Liver (tissue), 9 donors: ENCODE measurements around the gene ASZ1. TPM values are rescaled to one million over a fixed set of nuclear protein-coding genes. Genes with fewer than 3 reads are reported as not detected.

Source experiments
- DNase-seq: peaks from one replicate; pipeline ENCODE4 v3.0.0-alpha.2; 2017; ENCODE audit warnings: low spot score
- H3K27ac ChIP-seq, 2 donors: one replicate each; pipeline ENCODE4 v1.7.0; 2013; ENCODE audit warnings: inconsistent platforms in 2 of 2, low read length in 2 of 2, control low read depth in 1 of 2, low read depth in 1 of 2, mild to moderate bottlenecking in 1 of 2
- H3K27me3 ChIP-seq, 4 donors: one replicate each; pipeline versions ENCODE4 v1.6.1 to v1.7.0; 2013; ENCODE audit warnings: low read length in 3 of 4, inconsistent platforms in 1 of 4, mild to moderate bottlenecking in 1 of 4, moderate library complexity in 1 of 4; ENCODE audit not compliant: control insufficient read depth in 4 of 4, insufficient read depth in 4 of 4
- H3K36me3 ChIP-seq, 4 donors: one replicate each; pipeline versions ENCODE4 v1.6.1 to v1.7.0; 2013; ENCODE audit warnings: low read length in 3 of 4, mild to moderate bottlenecking in 3 of 4, low read depth in 1 of 4, moderate library complexity in 1 of 4; ENCODE audit not compliant: control insufficient read depth in 4 of 4, insufficient read depth in 3 of 4
- H3K4me1 ChIP-seq, 4 donors: one replicate each; pipeline versions ENCODE4 v1.6.1 to v1.7.0; 2013; ENCODE audit warnings: low read length in 3 of 4, mild to moderate bottlenecking in 3 of 4, moderate library complexity in 1 of 4; ENCODE audit not compliant: control insufficient read depth in 4 of 4, insufficient read depth in 4 of 4
- H3K4me3 ChIP-seq, 3 donors: one replicate each; pipeline versions ENCODE4 v1.6.1 to v1.7.0; 2013; ENCODE audit warnings: low read length in 3 of 3, control low read depth in 1 of 3, low read depth in 1 of 3, mild to moderate bottlenecking in 1 of 3
- H3K9ac ChIP-seq, 2 donors: one replicate each; pipeline ENCODE4 v1.7.0; 2013; ENCODE audit warnings: low read length in 2 of 2, mild to moderate bottlenecking in 2 of 2, moderate library complexity in 2 of 2, control low read depth in 1 of 2, low read depth in 1 of 2
- H3K9me3 ChIP-seq, 4 donors: one replicate each; pipeline versions ENCODE4 v1.6.1 to v1.7.0; 2013; ENCODE audit warnings: low read length in 3 of 4; ENCODE audit not compliant: control insufficient read depth in 4 of 4
- CTCF ChIP-seq: fragments of 150-350 bp; IDR thresholded peaks from 2 replicates; pipeline ENCODE4 v1.5.1; 2017; ENCODE audit warnings: improper control_type of control experiment, low read depth, low read length; ENCODE audit not compliant: missing input control
- FOXA1 ChIP-seq: IDR thresholded peaks from 2 replicates; pipeline ENCODE4 v1.6.1; 2016; ENCODE audit warnings: antibody characterized with exemption
- FOXA2 ChIP-seq: IDR thresholded peaks from 2 replicates; pipeline ENCODE4 v1.6.1; 2016; ENCODE audit warnings: antibody characterized with exemption
- HNF4G ChIP-seq: IDR thresholded peaks from 2 replicates; pipeline ENCODE4 v1.6.1; 2016; ENCODE audit warnings: antibody characterized with exemption
- JUND ChIP-seq, 2 donors: IDR thresholded peaks; 2 replicates each; pipeline ENCODE4 v1.6.1; 2016; ENCODE audit warnings: antibody characterized with exemption in 2 of 2
- MAX ChIP-seq: IDR thresholded peaks from 2 replicates; pipeline ENCODE4 v1.6.1; 2016; ENCODE audit warnings: antibody characterized with exemption
- NR2F2 ChIP-seq: IDR thresholded peaks from 2 replicates; pipeline ENCODE4 v1.6.1; 2016; ENCODE audit warnings: antibody characterized with exemption
- RAD21 ChIP-seq, 2 donors: IDR thresholded peaks; 2 replicates each; pipeline ENCODE4 v1.6.1; 2016; ENCODE audit warnings: antibody characterized with exemption in 2 of 2, mild to moderate bottlenecking in 2 of 2
- REST ChIP-seq: IDR thresholded peaks from 2 replicates; pipeline ENCODE4 v1.6.1; 2016; ENCODE audit warnings: antibody characterized with exemption, mild to moderate bottlenecking
- RXRA ChIP-seq, 2 donors: IDR thresholded peaks; 2 replicates each; pipeline ENCODE4 v1.6.1; 2017 to 2018; ENCODE audit warnings: antibody characterized with exemption in 2 of 2, mild to moderate bottlenecking in 1 of 2
- TAF1 ChIP-seq: conservative IDR thresholded peaks from 2 replicates; pipeline ENCODE4 v1.6.1; 2016; ENCODE audit warnings: antibody characterized with exemption, mild to moderate bottlenecking
- YY1 ChIP-seq: IDR thresholded peaks from 2 replicates; pipeline ENCODE4 v1.6.1; 2016; ENCODE audit warnings: antibody characterized with exemption, mild to moderate bottlenecking
- ZBTB33 ChIP-seq: IDR thresholded peaks from 2 replicates; pipeline ENCODE4 v1.6.1; 2016; ENCODE audit warnings: antibody characterized with exemption
- polyA plus RNA-seq, 2 donors: library from polyadenylated mRNA; stranded (reverse) in 1 of 2; unstranded in 1 of 2; fragments of 200-250 nt in 1 of 2; fragments of >200 nt in 1 of 2; fragmentation: Nextera tagmentation in 1 of 2; extraction: Ambion mirVana in 1 of 2; gene quantifications; one replicate each; pipeline versions ENCODE4 v1.2.1 to v1.2.3, GENCODE V29; 2013 to 2015
- total RNA-seq, 2 donors: library from RNA; depleted of rRNA; stranded (reverse); fragments of >200 nt; gene quantifications; one replicate each; pipeline ENCODE4 v1.2.3, GENCODE V29; 2014
- donor health status: healthy.
- donor health status: healthy.
- donor health status: healthy.
- donor health status: healthy.
- donor health status: healthy.

Gene ASZ1
- total and polyA plus RNA-seq, 4 donors = 0.08 TPM; not detected in 3

GRCh38 chr7:117333168-117333567 is 94.1 kb downstream of the ASZ1 start:
- no peak for DNase-seq
- Histone ChIP-seq H3K9me3 (peaks cover 0 to 3% (median 0%) of the 10 kb centered on the region in 4 donors), H3K36me3 (no peaks in the 10 kb centered on the region), H3K27ac (no peak overlapping the region), H3K27me3 (no peaks in the 10 kb centered on the region), H3K9ac (no peak overlapping the region), H3K4me3 (no peak overlapping the region), H3K4me1 (no peaks in the 10 kb centered on the region)
- TF ChIP-seq FOXA1 = no peak

- TF ChIP-seq NR2F2 = no peak
- no peak for TF ChIP-seq ZBTB33
- TF ChIP-seq JUND (IDR thresholded peaks at IDR 0.05) = no peak
- TF ChIP-seq HNF4G = no peak
- TF ChIP-seq RAD21 (IDR thresholded peaks at IDR 0.05) = no peak
- no peak for TF ChIP-seq YY1
- TF ChIP-seq RXRA (IDR thresholded peaks at IDR 0.05) = no peak
- TF ChIP-seq REST = no peak
- TF ChIP-seq CTCF = no peak
- no peak for TF ChIP-seq FOXA2
- no peak for TF ChIP-seq MAX
- TF ChIP-seq TAF1 = no peak
- no peak for DNase-seq
- Histone ChIP-seq H3K9me3 (peaks cover 0 to 3% (median 0%) of the 10 kb centered on the region in 4 donors), H3K4me3 (no peak overlapping the region), H3K9ac (no peak overlapping the region), H3K27me3 (no peaks in the 10 kb centered on the region), H3K36me3 (no peaks in the 10 kb centered on the region), H3K4me1 (no peaks in the 10 kb centered on the region), H3K27ac (no peak overlapping the region)
Measured at GRCh38 chr7:117332031-117332430, 95.3 kb downstream of the ASZ1 start.
